ENCODE results near the gene GTF2H1.
"Not testable (repeated sequence)": the region's sequence is repeated elsewhere in the genome, so short reads cannot be mapped to it uniquely, and the experiment has no call there.

Gene GTF2H1

GRCh38 chr11:18383388-18384156 lies 61.2 kb downstream of the GTF2H1 start:
- no peak for DNase-seq

GRCh38 chr11:18384157-18384641 lies 61.8 kb downstream of the GTF2H1 start:
- DNase-seq = no peak

GRCh38 chr11:18390088-18390487 lies 67.7 kb downstream of the GTF2H1 start:
- DNase-seq = no peak

- DNase-seq = no peak
Measured at GRCh38 chr11:18392434-18393321, 70.3 kb downstream of the GTF2H1 start.

- DNase-seq = peak; percentile 38
Measured at GRCh38 chr11:18393581-18394274, 71.4 kb downstream of the GTF2H1 start.

- peak; percentile 98 for DNase-seq
Measured at GRCh38 chr11:18394275-18394927, 72.0 kb downstream of the GTF2H1 start, which contains the start of gene LDHA. Gene LDHA (plus strand): TSS chr11:18394563. CDS start chr11:18396843, 2,280 bp downstream.

GRCh38 chr11:18394928-18395734 lies 72.8 kb downstream of the GTF2H1 start:
- peak; percentile 59 for DNase-seq

- peak; percentile 99 for DNase-seq
Measured at GRCh38 chr11:18395735-18396504, 73.6 kb downstream of the GTF2H1 start.

GRCh38 chr11:18397921-18398320 lies 75.6 kb downstream of the GTF2H1 start:
- DNase-seq = no peak

- not testable (repeated sequence) for DNase-seq
Measured at GRCh38 chr11:18401077-18401476, 78.7 kb downstream of the GTF2H1 start.

- DNase-seq = no peak
Measured at GRCh38 chr11:18404062-18404461, 81.7 kb downstream of the GTF2H1 start.

- DNase-seq = not testable (repeated sequence)
Measured at GRCh38 chr11:18407400-18407799, 85.0 kb downstream of the GTF2H1 start.

GRCh38 chr11:18408558-18409291 lies 86.4 kb downstream of the GTF2H1 start:
- no peak for DNase-seq

GRCh38 chr11:18416459-18416858 lies 94.1 kb downstream of the GTF2H1 start:
- DNase-seq = no peak
